Mucosa of descending colon (tissue), 3 donors: ENCODE data around the gene MPC1. TPM values are rescaled to one million over a fixed set of nuclear protein-coding genes. Genes with fewer than 3 reads are reported as not detected.

Experiments used
- ATAC-seq: fragments of 200-7000 bp; cut with Tn5 transposase; one replicate; pipeline ENCODE4 v1.9.1; 2020; ENCODE audit warnings: mild to moderate bottlenecking, moderate library complexity
- DNase-seq, 3 donors: peaks; one replicate each; pipeline ENCODE4 v3.0.0-alpha.2; 2020
- H3K36me3 ChIP-seq: fragments of 200-600 bp; one replicate; pipeline ENCODE4 v1.8.0; 2021; ENCODE audit warnings: low read depth, mild to moderate bottlenecking
- H3K4me1 ChIP-seq: fragments of 200-600 bp; one replicate; pipeline ENCODE4 v1.8.0; 2021; ENCODE audit warnings: low read depth, mild to moderate bottlenecking
- H3K4me3 ChIP-seq: fragments of 200-600 bp; one replicate; pipeline ENCODE4 v1.8.0; 2021; ENCODE audit warnings: mild to moderate bottlenecking
- H3K9me3 ChIP-seq: fragments of 200-600 bp; one replicate; pipeline ENCODE4 v1.8.0; 2021; ENCODE audit warnings: mild to moderate bottlenecking
- CTCF ChIP-seq: fragments of 200-600 bp; IDR thresholded peaks from one replicate; pipeline ENCODE4 v1.8.0; 2022; ENCODE audit warnings: antibody characterized with exemption, mild to moderate bottlenecking
- intact Hi-C, 2 donors: fragments of 100-400 bp; cut with DNase I in 1 of 2; cut with micrococcal nuclease in 1 of 2; formaldehyde crosslinking; loops; one replicate each; pipeline versions ENCODE4 v1.11.0 to v1.11.1; 2022; cut with DNase I, micrococcal nuclease
- total RNA-seq, 3 donors: library from RNA; stranded (reverse); fragmentation: NEBNext Ultra II Directional in 2 of 3; extraction: Animal tissue kit (Norgen Biotek cat#: 25700) in 2 of 3; gene quantifications; one replicate each; pipeline versions ENCODE4 v1.2.1 to v1.2.4, GENCODE V29; 2021 to 2023
- donor health status: DM: no; HTN: no; CAD: no; lungs with moderate emphysema.
- donor health status: DM: no; HTN: no; CAD: no.
- donor health status: DM: no; HTN: yes; CAD: no.

MPC1 gene
- total RNA-seq, 3 donors from 2014 or later, result 75.0 to 139 (median 117) TPM

GRCh38 chr6:166342349-166343149, 40.2 kb downstream of the MPC1 start, which contains the start of gene SFT2D1:
Gene SFT2D1, minus strand, starts transcription at chr6:166342545. Its CDS starts 64 bp downstream, at chr6:166342481.
- DNase-seq (peak; percentile 91 to 94 (median 92)), ATAC-seq (peak; percentile 98)
- no peak for TF ChIP-seq CTCF
- H3K4me1 ChIP-seq, result peaks cover 30% of the 10 kb centered on the region
- intact Hi-C loops, result no loop called here
- H3K36me3 ChIP-seq, result no peaks in the 10 kb centered on the region
- peak within 1 kb of the TSS; percentile 96 for H3K4me3 ChIP-seq
- no peaks in the 10 kb centered on the region for H3K9me3 ChIP-seq

- Histone ChIP-seq H3K4me3 (peak overlapping the region; percentile 96), H3K36me3 (no peaks in the 10 kb centered on the region), H3K9me3 (no peaks in the 10 kb centered on the region), H3K4me1 (peaks cover 30% of the 10 kb centered on the region)
- intact Hi-C loops, result no loop called here
- TF ChIP-seq CTCF, result no peak
- peak in 1 of 3 donors; percentile 42 for DNase-seq
- peak; percentile 23 for ATAC-seq
Measured at GRCh38 chr6:166341977-166342348, 40.8 kb downstream of the MPC1 start.

- peak in 1 of 3 donors; percentile 19 for DNase-seq
- no peak for TF ChIP-seq CTCF
Measured at GRCh38 chr6:166341464-166341863, 41.3 kb downstream of the MPC1 start.

GRCh38 chr6:166338854-166339253, 43.9 kb downstream of the MPC1 start:
- H3K36me3 ChIP-seq, result no peaks in the 10 kb centered on the region
- no peak for TF ChIP-seq CTCF
- peaks cover 30% of the 10 kb centered on the region for H3K4me1 ChIP-seq
- DNase-seq (no peak), ATAC-seq (no peak)
- intact Hi-C loops, result loop anchor here in 1 of 2 donors (10.0 kb wide), 1 partner anchor 46 kb away; the partner anchor contains the start of gene MPC1
- no peak overlapping the region for H3K4me3 ChIP-seq
- no peaks in the 10 kb centered on the region for H3K9me3 ChIP-seq

More at GRCh38 chr6:166341464-166341863, 41.3 kb downstream of the MPC1 start:
- Histone ChIP-seq H3K9me3 (no peaks in the 10 kb centered on the region), H3K4me3 (peak overlapping the region; percentile 96), H3K4me1 (peaks cover 30% of the 10 kb centered on the region), H3K36me3 (no peaks in the 10 kb centered on the region)
- ATAC-seq, result peak; percentile 33
- intact Hi-C loops, result no loop called here

GRCh38 chr6:166336847-166337246, 45.9 kb downstream of the MPC1 start:
- Histone ChIP-seq H3K9me3 (no peaks in the 10 kb centered on the region), H3K36me3 (no peaks in the 10 kb centered on the region), H3K4me3 (no peak overlapping the region), H3K4me1 (peaks cover 31% of the 10 kb centered on the region)
- ATAC-seq (no peak), DNase-seq (no peak)
- intact Hi-C loops, result loop anchor here in 1 of 2 donors (10.0 kb wide), 1 partner anchor 48 kb away; the partner anchor contains the start of gene MPC1
- no peak for TF ChIP-seq CTCF
